Prostate gland (tissue), 2 donors: ENCODE measurements around the gene EIF4ENIF1. TPM values are rescaled to one million over a fixed set of nuclear protein-coding genes. Genes with fewer than 3 reads are reported as not detected.

Experiments used
- DNase-seq: peaks from one replicate; pipeline ENCODE4 v3.0.0-alpha.2; 2019; ENCODE audit warnings: low spot score
- H3K27ac ChIP-seq, 2 donors: fragments of 200-600 bp; sonication (generic); 2 replicates each; pipeline ENCODE4 v1.5.1; 2017 to 2019
- H3K27me3 ChIP-seq: fragments of 200-600 bp; sonication (generic); replicated peaks from 2 replicates; pipeline ENCODE4 v1.5.1; 2019; ENCODE audit not compliant: insufficient read depth
- H3K36me3 ChIP-seq, 2 donors: fragments of 200-600 bp; sonication (generic); 1 replicate in 1 of 2; 2 replicates in 1 of 2; pipeline versions ENCODE4 v1.5.1 to v1.8.1; 2017 to 2019
- H3K4me1 ChIP-seq: fragments of 200-600 bp; sonication (generic); replicated peaks from 2 replicates; pipeline ENCODE4 v1.5.1; 2019
- H3K4me3 ChIP-seq, 2 donors: fragments of 200-600 bp; sonication (generic); 2 replicates each; pipeline ENCODE4 v1.5.1; 2017 to 2019
- H3K9me3 ChIP-seq: fragments of 200-600 bp; sonication (generic); 2 replicates; pipeline ENCODE4 v1.5.1; 2017
- POLR2A ChIP-seq: fragments of 450-650 bp; IDR thresholded peaks from one replicate; pipeline ENCODE4 v1.6.1; 2016; ENCODE audit warnings: antibody characterized with exemption, mild to moderate bottlenecking
- POLR2AphosphoS5 ChIP-seq: sonication (generic); formaldehyde crosslinking; IDR thresholded peaks from one replicate; pipeline ENCODE4 v1.6.1; 2017; ENCODE audit warnings: antibody characterized with exemption
- WGBS: methylation state at CpG from one replicate; pipeline ENCODE4 v1.1.5; 2018; 5-methylcytosine and 5-hydroxymethylcytosine counted together
- intact Hi-C: fragments of 100-400 bp; cut with DNase I; formaldehyde crosslinking; loops from one replicate; pipeline ENCODE4 v1.14.2; 2022
- small RNA-seq, 2 donors: library from RNA; depleted of rRNA; stranded (forward); fragments of <200 nt; gene quantifications; one replicate each; pipeline ENCODE3, GENCODE V24; 2016
- total RNA-seq, 2 donors: library from RNA; depleted of rRNA; stranded (reverse); fragments of >200 nt; gene quantifications; one replicate each; pipeline ENCODE4 v1.1.0, GENCODE V29; 2016
- TF ChIP-seq, protein P1 (sequence below), 4 experiments: fragments of 200-600 bp in 2 of 4; fragments of 450-650 bp in 2 of 4; sonication (generic) in 2 of 4; IDR thresholded peaks; 1 replicate in 3 of 4; 2 replicates in 1 of 4; pipeline ENCODE4 v1.5.1; 2016 to 2019; ENCODE audit warnings: antibody characterized with exemption in 4 of 4, mild to moderate bottlenecking in 2 of 4, moderate library complexity in 2 of 4

EIF4ENIF1 gene
- total RNA-seq, 2 donors from 2014 or later: 11.9 to 38.1 TPM

DNA sequence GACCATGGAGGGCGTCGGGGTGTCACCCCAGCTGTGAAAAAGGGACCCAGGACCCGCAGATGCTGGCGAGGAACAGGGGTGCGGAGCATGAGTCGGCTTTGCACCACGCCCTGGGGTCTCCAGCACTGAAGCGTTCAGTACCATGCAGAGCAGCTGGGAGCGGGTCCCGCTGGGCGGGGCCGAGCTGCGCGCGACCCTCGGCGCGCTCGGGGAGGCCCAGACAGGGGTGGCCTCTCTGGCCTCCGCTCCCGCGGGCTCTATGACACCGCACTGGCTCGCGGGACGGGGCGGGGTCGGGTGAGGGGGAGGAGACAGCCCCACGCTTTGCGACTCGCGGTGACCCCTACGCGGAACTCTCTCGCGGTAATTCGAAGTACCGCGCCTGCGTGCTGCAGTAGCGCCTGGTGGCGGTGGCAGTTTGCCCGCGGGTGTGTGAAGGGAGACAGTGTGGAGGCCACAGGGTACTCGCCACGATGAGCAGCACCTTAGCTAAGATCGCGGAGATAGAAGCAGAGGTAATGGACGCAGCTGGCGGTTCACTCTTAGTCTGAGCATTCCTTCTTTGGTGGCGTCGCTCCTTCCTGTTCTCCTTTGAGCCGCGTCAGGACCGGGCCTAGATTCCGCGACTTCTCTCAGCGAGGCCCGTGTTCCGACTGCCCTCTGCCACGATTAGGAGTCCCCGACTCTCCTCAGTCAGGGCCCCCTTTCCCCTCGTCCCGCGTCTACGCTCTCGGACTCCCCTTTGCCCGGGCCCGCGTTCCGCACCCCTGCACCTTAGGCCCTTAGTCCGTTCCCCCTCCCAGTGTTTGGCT, 90.2 kb downstream of the EIF4ENIF1 start, which contains the start of gene DRG1:
TSS of gene DRG1 (plus strand) at position 394 of the 812 bp plus-strand sequence. CDS start at position 474, 80 bp downstream.
- Histone ChIP-seq H3K36me3 (peaks cover 0 to 3% of the 10 kb centered on the region in 2 donors), H3K27me3 (no peaks in the 10 kb centered on the region), H3K4me1 (peaks cover 2% of the 10 kb centered on the region), H3K9me3 (no peaks in the 10 kb centered on the region), H3K27ac (peak within 1 kb of the TSS; percentile 75 to 80), H3K4me3 (peak within 1 kb of the TSS; percentile 64 to 75)
- intact Hi-C loops: loop anchor here (2.0 kb wide), 1 partner anchor 53 kb away; the partner anchor contains the start of gene PATZ1
- under 1% methylated on average over 72 of the region's 72 CpGs for WGBS
- peak; percentile 95 for DNase-seq
- TF ChIP-seq POLR2AphosphoS5 (peak; percentile 95), POLR2A (peak; percentile 86)
- TF ChIP-seq, protein P1, sequence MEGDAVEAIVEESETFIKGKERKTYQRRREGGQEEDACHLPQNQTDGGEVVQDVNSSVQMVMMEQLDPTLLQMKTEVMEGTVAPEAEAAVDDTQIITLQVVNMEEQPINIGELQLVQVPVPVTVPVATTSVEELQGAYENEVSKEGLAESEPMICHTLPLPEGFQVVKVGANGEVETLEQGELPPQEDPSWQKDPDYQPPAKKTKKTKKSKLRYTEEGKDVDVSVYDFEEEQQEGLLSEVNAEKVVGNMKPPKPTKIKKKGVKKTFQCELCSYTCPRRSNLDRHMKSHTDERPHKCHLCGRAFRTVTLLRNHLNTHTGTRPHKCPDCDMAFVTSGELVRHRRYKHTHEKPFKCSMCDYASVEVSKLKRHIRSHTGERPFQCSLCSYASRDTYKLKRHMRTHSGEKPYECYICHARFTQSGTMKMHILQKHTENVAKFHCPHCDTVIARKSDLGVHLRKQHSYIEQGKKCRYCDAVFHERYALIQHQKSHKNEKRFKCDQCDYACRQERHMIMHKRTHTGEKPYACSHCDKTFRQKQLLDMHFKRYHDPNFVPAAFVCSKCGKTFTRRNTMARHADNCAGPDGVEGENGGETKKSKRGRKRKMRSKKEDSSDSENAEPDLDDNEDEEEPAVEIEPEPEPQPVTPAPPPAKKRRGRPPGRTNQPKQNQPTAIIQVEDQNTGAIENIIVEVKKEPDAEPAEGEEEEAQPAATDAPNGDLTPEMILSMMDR (IDR thresholded peaks at IDR 0.05): peak in 3 of 4 experiments; percentile 18 to 64 (median 57)

DNA sequence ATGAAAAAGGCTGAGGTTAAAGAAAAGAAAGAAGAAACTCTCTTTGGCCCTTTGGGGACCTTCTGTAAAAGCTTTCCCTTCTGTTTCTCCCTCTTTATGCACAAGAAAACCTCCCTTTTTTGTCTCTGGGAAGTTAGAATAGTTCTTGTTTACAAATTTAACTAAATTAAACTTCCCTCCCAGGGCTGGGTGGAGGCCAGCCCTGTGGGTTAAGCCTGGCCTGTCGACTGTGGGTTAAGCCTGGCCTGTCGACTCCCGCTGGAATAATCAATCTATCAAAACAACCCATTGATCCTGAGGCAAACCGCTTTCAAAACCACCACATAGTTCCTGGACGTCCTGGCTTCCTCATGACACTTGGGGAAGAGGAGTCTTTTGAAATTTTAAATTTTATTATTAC, 91.4 kb downstream of the EIF4ENIF1 start:
- H3K27ac ChIP-seq: peak overlapping the region in 1 of 2 donors; percentile 80
- no peaks in the 10 kb centered on the region for H3K9me3 ChIP-seq
- H3K4me1 ChIP-seq: peaks cover 2% of the 10 kb centered on the region
- WGBS: 72% methylated on average over 5 of the region's 5 CpGs
- intact Hi-C loops: loop anchor here (2.0 kb wide), 1 partner anchor 51 kb away; the partner anchor contains the start of gene PATZ1
- peaks cover 0 to 3% of the 10 kb centered on the region in 2 donors for H3K36me3 ChIP-seq
- TF ChIP-seq, protein P1 (IDR thresholded peaks at IDR 0.05): no peak
- TF ChIP-seq POLR2A (no peak), POLR2AphosphoS5 (no peak)
- H3K4me3 ChIP-seq: no peak overlapping the region
- no peak for DNase-seq
- no peaks in the 10 kb centered on the region for H3K27me3 ChIP-seq

DNA sequence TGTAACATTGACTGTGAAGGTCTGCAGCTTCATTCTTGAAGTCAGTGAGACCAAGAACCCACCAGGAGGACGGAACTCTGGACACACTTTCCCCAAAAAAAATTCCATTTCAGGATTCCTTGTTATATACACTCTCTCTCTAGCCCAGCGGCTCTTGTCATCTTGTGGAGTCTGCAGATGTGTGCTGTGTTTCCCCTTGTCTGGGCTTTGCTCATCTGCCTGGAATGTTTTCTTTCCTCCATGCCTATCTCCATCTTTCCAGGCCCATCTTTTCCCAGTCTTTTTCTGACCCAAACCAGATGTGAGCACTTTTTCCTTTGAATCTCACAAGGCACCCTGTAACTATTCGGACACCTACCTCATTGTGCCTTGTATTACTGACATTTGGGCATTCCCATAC, 95.3 kb downstream of the EIF4ENIF1 start:
- Histone ChIP-seq H3K4me1 (no peaks in the 10 kb centered on the region), H3K4me3 (no peak overlapping the region), H3K36me3 (no peaks in the 10 kb centered on the region), H3K9me3 (no peaks in the 10 kb centered on the region), H3K27ac (no peak overlapping the region), H3K27me3 (no peaks in the 10 kb centered on the region)
- TF ChIP-seq, protein P1 (IDR thresholded peaks at IDR 0.05): no peak
- intact Hi-C loops: no loop called here
- DNase-seq: no peak
- 79% methylated on average over 3 of the region's 3 CpGs for WGBS

DNA sequence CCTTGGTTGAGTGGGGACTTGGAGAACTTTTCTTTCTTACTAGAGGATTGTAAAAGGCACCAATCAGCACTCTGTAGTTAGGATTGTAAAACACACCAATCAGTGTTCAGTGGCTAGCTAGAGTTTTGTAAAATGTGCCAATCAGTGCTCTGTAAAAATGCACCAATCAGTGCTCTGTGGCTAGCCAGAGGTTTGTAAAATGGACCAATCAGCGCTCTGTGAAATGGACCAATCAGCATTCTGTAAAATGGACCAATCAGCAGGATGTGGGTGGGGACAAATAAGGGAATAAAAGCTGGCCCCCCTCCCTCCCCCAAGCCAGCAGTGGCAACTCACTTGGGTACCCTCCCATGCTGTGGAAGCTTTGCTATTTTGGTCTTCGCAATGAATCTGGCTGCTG, 95.7 kb downstream of the EIF4ENIF1 start:
- H3K4me1 ChIP-seq: no peaks in the 10 kb centered on the region
- H3K4me3 ChIP-seq: no peak overlapping the region
- H3K36me3 ChIP-seq: no peaks in the 10 kb centered on the region
- H3K9me3 ChIP-seq: no peaks in the 10 kb centered on the region
- intact Hi-C loops: no loop called here
- no peaks in the 10 kb centered on the region for H3K27me3 ChIP-seq
- WGBS: 95% methylated on average over 2 of the region's 2 CpGs
- no peak for TF ChIP-seq POLR2AphosphoS5
- TF ChIP-seq POLR2A: no peak
- TF ChIP-seq, protein P1 (IDR thresholded peaks at IDR 0.05): no peak
- no peak overlapping the region for H3K27ac ChIP-seq
- no peak for DNase-seq

Small RNA genes lying within 50 kb of the gene (small RNA-seq; reads per million reads assigned to genes)
- 0 reads per million in 2 donors for gene AL096701.2
- 0 reads per million in 2 donors for gene RNU6-28P

Other genes with a start within 250 kb of the EIF4ENIF1 start
- 100 to 1,000 TPM in 1 of 2 donors, 10 to 100 TPM in 1; 25.6 to 124 TPM for gene PIK3IP1, start 197.4 kb downstream of the EIF4ENIF1 start, total RNA-seq
- gene PATZ1, start 143.5 kb downstream of the EIF4ENIF1 start, total RNA-seq: 10 to 100 TPM; 38.5 to 58.4 TPM
- gene DRG1, start 90.2 kb downstream of the EIF4ENIF1 start, total RNA-seq: 10 to 100 TPM; 61.6 to 82.1 TPM
- gene SFI1, start 6.7 kb upstream of the EIF4ENIF1 start, total RNA-seq: 10 to 100 TPM; 21.5 to 68.8 TPM
- 10 to 100 TPM; 35.1 to 91.2 TPM for gene PISD, start 172.4 kb upstream of the EIF4ENIF1 start, total RNA-seq